Neural progenitor cell (in vitro differentiated cells): Measurements from ENCODE around the gene SPRY4.

Experiments used
- EZH2 ChIP-seq: fragments of 200-600 bp; sonication (generic); IDR thresholded peaks from 2 replicates; pipeline ENCODE4 v1.6.1; 2017; ENCODE audit warnings: antibody characterized with exemption, mild to moderate bottlenecking, moderate library complexity
- EZH2phosphoT487 ChIP-seq: fragments of 200-600 bp; sonication (generic); IDR thresholded peaks from 2 replicates; pipeline ENCODE4 v1.6.1; 2017; ENCODE audit warnings: antibody characterized with exemption
- TF ChIP-seq, protein P1 (sequence below): fragments of 200-600 bp; sonication (generic); IDR thresholded peaks from 2 replicates; pipeline ENCODE4 v1.5.1; 2017; ENCODE audit warnings: antibody characterized with exemption, mild to moderate bottlenecking

DNA sequence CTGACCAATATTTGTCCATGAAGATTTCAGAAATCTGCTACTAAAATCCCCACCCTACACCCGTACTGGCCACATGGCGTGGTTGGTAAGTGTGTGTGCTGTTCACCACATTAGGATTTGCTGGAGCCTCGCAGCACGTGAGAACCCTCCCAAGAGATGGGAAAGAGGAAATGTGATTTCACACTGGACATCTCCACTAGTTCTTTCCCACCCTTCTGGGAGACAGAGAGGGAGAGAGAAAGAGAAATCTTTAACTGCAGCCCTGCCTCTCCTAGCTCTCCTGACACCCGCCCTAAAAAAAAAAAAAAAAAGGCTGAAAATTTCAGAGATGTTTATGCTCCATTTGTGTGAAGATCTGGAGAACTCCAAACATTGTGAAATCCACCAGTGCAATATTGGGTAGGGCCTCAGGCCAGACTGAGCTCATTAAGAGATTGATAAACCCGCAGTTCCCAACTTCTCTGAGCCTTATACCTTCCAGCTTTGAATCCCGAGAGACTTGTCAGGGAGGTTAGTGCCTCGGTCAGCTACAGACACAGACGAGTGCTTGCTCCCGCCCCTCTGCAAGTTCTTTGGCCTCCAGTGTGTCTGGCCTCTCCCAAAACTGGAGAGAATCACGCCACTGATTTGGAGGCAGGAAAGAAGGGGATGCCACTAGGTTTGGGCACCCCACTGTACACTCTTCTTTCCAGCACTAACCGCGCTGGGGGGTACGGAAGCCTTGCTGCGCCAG lies 1.9 kb downstream of the SPRY4 start:
- TF ChIP-seq, protein P1, sequence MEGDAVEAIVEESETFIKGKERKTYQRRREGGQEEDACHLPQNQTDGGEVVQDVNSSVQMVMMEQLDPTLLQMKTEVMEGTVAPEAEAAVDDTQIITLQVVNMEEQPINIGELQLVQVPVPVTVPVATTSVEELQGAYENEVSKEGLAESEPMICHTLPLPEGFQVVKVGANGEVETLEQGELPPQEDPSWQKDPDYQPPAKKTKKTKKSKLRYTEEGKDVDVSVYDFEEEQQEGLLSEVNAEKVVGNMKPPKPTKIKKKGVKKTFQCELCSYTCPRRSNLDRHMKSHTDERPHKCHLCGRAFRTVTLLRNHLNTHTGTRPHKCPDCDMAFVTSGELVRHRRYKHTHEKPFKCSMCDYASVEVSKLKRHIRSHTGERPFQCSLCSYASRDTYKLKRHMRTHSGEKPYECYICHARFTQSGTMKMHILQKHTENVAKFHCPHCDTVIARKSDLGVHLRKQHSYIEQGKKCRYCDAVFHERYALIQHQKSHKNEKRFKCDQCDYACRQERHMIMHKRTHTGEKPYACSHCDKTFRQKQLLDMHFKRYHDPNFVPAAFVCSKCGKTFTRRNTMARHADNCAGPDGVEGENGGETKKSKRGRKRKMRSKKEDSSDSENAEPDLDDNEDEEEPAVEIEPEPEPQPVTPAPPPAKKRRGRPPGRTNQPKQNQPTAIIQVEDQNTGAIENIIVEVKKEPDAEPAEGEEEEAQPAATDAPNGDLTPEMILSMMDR, result no peak
- TF ChIP-seq EZH2, result no peak
- no peak for TF ChIP-seq EZH2phosphoT487
